Stimulated activated CD8-positive, alpha-beta memory T cell treated with anti-CD3 and anti-CD28 coated beads, Interleukin-4, amount 100 ng/mL, for 1 hour (primary cell): ENCODE data around the gene ATP5ME.
"Not testable (repeated sequence)": the region's sequence is repeated elsewhere in the genome, so short reads cannot be mapped to it uniquely, and the experiment has no call there.

Experiments used
- DNase-seq, 2 donors: peaks; one replicate each; pipeline ENCODE4 v3.0.0-alpha.2; 2020; ENCODE audit warnings: low read depth in 2 of 2, low spot score in 1 of 2

ATP5ME gene, protein sequence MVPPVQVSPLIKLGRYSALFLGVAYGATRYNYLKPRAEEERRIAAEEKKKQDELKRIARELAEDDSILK

DNA sequence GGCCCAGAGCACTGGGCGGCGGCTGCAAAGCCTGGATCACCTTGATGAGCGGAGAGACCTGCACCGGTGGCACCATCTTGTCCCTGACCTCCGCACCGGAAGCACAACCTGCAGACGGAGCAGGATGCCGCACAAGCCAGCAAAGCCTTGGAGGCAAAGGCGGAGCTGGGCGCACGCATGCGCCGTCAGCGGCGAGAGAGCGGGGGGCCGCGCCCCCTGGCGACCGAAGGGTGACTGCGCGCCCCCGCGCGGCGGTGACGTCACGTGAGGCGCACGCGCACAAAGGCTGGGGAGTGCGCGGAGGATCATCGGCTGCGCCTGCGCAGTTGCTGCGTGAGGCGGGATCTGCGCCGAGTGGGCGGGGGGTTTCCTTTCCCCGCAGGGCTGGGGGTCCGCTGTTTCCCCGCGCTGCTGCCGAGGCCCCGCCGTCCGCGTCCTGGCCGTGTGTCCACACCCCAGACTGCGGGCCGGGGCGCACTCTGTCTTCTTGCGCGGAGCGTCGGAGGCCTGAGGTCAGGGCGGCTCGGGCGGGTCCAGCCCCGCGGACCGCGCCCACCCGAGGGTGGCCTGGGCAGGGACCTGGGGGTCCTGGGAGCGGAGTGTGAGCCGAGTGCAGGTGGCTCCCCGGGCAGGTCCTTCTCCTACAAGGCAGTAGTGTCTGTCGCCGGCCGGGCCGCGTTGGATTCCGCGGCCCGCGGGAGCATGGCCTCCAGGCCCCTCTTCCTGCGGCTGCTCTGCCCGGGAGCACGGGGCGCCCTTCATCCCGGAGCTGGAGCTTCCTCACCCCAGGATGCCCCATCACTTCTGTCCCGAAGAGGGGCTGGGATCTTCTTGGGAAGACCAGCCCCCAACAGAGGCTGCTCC, at the start of gene ATP5ME, which contains the start of gene MYL5:
Gene ATP5ME (minus strand): TSS at position 105 of the 864 bp plus-strand sequence. CDS start 29 bp downstream, at position 76.
Gene MYL5 (plus strand): TSS at position 371 of the 864 bp plus-strand sequence. CDS start 3,485 bp downstream, outside the sequence.
- DNase-seq, result peak; percentile 91 to 97

DNA sequence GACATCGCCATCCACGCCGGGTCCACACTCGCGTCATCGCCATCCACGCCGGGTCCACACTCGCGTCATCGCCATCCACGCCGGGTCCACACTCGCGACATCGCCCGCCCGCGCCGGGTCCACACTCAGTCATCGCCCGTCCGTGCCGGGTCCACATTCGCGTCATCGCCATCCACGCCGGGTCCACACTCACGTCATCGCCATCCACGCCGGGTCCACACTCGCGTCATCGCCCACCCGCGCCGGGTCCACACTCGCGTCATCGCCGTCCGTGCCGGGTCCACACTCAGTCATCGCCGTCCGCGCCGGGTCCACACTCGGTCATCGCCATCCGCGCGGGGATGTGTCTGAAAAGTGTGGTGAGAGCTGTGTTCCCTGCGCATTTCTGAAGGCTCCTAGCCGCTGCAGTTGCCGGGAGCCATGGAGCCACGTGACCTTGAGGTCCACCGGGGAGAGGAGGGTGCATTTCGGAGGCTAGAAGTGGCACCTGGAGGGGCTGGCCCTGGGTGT, 48.8 kb upstream of the ATP5ME start:
- DNase-seq, result no peak

DNA sequence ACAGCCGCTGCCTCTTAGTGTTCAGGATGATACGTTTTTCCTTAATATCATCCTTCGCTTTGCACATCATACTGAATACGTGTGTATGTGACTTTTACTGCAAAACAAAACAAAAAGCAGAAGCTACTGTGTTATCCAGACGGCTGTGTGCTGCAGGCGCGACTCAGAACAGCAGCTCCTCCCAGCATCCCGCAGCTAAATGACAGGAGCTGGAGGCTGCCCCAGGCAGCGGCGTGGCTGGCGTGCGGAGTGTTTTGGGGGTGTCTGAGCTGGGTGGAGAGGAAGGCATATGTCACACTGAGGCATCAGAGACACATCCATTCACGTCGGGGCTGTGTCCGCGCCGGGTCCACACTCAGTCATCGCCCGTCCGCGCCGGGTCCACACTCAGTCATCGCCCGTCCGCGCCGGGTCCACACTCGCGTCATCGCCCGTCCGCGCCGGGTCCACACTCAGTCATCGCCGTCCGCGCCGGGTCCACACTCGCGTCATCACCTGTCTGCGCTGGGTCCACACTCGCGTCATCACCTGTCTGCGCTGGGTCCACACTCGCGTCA, 48.2 kb upstream of the ATP5ME start:
- DNase-seq, result no peak

DNA sequence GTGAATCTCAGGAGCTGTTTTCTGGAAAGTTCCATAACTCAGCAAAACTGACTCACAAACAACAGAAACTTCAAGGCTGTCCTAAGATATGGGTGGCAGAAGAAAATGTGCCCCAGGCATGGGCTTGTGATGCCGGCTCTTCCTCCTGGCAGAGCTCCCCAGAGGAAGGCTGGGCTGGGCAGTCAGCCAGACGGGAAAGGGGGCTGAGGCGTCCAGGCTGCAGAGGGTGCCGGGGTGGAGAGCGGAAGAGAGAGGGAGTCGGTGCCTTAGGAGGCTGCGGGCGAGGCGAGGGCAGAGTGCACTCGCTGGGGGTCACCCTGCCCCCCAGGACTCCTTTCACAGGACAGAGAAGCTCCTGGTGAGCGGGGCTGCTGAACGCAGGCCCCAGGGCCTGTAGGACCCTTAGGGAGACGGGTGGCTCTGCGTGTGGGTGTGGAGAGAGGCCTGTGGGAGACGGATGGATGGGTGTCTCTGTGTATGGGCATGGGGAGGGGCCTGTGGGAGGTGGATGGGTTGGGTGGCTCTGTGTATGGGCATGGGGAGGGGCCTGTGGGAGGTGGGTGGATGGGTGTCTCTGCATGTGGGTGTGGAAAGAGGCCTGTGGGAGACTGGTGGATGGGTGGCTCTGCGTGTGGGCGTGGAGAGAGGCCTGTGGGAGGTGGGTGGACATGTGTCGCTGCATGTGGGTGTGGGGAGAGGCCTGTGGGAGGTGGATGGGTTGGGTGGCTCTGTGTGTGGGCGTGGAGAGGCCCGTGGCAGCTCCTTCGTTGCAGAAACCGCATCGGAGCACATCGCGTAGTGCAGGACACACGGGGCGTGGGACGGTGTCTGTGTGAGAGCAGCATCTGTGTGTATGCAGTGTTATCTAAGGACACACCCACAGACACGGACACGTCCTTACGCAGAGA, 47.4 kb upstream of the ATP5ME start:
- DNase-seq, result no peak

DNA sequence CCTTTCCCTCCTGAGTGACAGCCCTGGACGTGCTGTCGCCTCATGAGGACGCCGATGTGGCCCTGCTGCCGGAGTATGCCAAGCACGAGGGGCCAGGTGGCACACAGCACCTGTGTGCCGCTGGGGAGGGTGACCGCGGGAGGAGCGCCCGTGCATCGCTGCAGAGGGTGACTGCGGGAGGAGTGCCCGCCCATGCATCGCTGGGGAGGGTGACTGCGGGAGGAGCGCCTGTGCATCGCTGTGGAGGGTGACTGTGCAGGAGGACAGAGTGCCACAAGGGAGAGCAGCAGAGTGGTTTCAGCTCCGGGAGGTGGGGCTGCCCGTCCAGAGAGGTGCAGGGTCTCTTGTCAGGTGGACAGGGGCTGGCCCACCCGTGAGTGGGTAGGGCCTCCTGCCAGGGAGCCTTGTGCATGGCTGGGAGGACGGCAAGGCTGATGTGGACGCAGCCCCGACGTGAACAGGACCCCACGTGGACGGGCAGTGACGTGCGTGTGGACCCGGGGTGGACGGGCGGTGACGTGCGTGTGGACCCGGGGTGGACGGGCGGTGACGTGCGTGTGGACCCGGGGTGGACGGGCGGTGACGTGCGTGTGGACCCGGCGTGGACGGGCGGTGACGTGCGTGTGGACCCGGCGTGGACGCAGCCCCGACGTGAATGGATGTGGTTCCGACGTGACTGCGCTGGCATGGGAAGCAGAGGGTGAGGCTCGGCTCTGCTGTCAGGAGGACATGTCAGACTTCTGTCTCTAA, 46.2 kb upstream of the ATP5ME start:
- DNase-seq, result no peak

DNA sequence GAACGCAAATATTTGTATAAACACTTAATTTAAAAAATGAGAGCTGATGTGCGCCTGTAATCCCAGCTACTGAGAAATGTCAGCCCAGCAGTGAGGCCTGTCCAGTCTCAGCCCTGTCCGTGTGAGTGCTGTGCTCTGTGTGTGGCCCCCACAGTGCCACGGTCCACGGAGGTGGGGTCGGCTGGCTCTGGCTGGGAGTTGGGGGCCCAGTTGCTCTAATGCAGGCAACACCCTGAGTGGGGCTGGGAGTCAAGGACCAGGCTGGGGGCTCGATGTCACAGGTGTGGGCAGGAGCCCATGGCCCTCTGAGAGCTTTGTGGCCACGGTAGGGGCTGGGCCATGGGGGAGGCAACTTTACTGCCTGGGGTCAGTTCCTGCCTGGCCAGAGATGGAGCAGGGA, 44.4 kb upstream of the ATP5ME start:
- no peak for DNase-seq

DNA sequence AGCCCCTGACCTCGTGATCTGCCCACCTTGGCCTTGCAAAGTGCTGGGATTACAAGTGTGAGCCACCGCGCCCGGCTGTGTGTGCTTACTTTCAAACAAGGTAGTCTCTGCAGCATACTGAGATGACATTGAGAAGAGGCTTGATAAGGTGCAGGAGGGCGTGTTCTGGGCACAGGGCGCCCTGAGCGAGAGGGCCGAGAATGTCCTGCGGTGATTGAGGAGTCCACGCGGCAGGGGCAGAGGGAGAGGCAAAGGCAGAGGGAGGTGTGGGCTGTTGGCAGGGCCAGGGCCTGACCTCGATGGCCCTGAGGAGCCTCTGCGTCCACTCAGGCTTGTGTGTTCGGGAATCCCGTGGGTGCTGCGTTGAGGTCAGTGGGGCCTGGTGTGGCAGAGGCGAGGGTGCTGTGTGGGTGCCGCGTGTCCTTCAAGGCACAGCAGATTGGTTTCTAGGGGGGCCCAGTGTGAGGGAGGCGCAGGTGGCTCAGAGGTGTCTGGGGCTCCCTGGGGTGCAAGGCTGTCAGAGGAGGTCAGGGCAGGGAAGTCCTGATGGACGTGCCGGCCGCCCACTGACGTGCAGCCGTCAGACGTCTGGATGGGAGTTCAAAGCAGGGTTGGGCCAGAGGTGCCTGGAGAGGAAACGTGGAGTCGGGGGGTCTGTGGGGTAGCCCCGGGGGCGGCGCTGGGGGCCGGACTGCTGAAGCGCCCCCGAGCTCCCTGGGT, 43.7 kb upstream of the ATP5ME start:
- DNase-seq, result no peak

DNA sequence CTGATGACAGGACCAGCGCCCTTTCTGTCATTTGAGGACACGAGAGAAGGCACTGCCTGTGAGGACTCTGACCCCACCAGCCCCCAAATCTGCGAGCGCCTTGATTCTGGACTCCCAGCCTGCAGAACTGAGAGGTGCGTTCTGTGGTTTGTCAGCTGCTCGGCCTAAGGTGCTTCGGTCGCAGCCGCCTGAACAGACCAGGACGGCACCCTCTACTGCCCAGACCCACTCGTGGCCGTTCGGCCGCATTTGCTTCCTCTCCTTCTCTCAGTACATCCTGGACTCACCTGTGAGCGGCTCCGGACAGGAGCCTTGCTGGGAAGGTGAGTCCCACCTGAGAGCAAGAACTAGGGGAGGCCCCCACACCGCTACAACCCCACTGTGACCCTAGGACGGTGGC, 40.0 kb upstream of the ATP5ME start:
- no peak for DNase-seq

DNA sequence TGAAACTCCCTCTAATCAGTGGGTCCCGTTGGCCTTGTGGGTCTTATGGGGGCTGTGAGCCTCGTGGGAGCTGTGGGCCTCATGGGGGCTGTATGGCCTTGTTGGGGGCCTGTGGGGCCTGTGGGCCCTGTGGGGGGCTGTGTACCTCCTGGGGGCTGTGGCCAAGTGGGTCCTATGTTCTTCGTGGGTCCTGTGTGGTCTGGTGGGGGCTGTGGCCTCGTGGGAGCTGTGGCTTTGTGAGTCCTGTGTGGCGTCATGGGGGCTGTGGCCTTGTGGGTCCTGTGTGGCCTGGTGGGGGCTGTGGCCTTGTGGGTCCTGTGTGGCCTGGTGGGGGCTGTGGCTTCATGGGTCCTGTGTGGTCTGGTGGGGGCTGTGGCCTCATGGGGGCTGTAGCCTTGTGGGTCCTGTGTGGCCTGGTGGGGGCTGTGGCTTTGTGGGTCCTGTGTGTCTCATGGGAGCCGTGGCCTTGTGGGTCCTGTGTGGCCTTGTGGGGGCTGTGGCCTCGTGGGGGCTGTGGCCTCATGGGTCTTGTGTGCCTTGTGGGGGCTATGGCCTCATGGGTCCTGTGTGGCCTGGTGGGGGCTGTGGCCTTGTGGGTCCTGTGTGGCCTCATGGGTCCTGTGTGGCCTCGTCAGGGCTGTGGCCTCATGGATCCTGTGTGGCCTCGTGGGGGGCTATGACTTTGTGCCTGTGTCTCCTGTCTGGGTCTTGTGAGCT, 39.0 kb upstream of the ATP5ME start:
- DNase-seq, result no peak

DNA sequence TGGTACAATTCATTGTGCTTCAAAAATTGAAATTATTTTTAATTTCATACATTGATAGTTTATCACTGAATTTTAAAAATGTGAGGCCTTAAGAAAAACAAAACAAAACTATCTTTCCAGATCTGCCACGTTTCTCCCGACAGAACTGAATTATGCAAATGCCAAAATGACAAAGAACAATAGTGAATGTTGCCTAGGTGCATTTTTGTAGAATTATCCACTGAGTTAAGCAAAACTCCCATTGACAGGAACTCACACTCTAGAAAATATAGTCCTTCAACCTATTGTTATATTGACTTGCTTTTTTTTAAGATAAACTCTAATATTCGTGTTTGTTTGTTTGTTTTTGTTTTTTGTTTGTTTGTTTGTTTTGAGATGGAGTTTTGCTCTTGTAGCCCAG, 38.0 kb upstream of the ATP5ME start:
- DNase-seq, result no peak

DNA sequence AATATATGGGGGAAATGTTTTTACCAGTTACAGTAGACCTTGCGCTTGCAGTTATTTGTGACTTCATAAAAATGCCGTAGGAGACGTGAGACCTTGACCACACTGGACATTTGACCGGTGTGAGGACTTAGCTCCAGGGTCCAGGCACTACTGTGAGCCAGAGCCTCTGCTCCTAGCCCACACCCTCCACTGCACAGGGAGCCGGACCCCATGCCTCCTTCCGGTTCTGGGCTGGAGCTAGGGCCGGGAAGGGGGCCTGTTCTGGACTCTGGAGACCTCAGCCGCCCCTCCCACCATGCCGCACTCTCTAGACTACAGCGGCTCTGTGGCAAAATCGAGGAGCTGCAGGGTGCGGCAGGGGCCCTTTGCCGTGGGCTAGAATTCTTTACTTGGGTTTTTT, 36.8 kb upstream of the ATP5ME start:
- no peak for DNase-seq

DNA sequence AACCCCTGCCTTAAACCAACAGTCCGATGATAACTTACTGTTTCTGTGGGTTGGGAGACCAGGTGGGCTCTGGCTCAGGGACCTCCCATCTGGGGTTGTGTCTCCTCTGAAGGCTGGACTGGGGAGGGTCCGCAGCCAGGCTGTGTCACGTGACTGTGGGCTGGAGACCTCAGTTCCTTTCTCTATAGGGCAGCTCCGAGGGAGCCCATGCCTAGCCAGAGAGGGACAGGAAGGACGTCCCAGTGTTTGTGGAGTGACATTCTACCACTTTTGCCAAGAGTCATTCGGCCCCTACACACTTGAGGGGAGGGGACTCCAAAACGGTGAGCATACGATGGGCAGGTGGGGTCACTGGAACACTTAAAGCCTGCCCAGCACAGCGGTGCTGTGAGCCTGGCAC, 36.0 kb upstream of the ATP5ME start:
- DNase-seq, result no peak

DNA sequence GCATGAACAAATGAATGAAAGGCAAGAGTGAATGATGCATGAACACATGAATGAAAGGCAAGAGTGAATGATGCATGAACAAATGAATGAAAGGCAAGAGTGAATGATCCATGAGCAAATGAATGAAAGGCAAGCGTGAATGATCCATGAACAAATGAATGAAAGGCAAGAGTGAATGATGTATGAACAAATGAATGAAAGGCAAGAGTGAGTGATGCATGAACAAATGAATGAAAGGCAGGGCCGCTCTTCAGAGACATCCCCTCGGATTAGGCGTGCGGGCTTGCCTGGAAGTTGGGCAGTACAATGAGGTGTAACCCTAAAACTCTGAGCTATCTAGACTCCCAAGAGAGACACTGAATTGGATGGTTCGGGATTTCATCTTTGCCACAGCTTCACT, 35.3 kb upstream of the ATP5ME start:
- no peak for DNase-seq

DNA sequence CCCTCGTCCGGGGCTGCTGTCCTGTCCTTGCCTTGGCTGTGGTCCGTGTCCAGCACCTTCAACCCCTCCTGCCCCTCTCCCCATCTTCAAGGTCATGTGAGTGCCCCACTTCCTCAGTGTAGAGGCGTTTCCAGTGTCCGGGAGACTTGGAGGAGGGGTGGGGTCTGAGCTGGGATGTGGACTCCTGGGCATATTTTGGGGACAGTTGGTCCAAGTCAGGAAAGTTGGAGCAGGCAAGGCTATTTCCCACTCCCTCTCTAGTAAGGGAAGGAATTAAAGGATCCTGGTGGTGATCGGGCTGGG, 34.5 kb upstream of the ATP5ME start:
- no peak for DNase-seq

DNA sequence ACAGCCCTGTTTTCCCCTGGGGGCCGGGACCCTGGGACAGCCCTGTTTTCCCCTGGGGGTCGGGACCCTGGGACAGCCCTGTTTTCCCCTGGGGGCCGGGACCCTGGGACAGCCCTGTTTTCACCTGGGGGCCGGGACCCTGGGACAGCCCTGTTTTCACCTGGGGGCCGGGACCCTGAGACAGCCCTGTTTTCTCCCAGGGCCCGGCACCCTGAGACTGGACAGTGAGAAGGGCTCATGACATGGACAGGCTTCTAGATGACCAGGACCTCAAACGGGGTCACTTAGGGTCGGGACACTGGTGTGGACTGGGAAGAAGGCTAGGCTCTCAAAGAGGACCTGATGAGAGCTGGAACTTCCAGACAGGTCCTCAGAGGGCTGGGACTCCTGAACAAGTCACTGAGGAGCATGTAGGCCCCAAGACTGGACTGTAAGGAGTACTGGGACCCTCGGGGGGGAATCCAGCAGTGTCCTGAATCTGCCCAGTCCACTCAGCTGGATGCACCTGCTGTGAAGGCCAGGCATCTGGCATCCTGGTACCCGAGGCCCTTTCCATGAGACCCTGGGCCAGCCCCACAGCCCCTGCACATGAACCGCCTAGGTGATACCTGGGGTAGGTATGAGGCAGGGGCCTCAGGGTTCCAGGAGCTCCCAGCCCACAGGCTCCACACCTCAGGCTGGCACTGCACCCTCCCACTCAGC, 34.0 kb upstream of the ATP5ME start:
- no peak for DNase-seq

DNA sequence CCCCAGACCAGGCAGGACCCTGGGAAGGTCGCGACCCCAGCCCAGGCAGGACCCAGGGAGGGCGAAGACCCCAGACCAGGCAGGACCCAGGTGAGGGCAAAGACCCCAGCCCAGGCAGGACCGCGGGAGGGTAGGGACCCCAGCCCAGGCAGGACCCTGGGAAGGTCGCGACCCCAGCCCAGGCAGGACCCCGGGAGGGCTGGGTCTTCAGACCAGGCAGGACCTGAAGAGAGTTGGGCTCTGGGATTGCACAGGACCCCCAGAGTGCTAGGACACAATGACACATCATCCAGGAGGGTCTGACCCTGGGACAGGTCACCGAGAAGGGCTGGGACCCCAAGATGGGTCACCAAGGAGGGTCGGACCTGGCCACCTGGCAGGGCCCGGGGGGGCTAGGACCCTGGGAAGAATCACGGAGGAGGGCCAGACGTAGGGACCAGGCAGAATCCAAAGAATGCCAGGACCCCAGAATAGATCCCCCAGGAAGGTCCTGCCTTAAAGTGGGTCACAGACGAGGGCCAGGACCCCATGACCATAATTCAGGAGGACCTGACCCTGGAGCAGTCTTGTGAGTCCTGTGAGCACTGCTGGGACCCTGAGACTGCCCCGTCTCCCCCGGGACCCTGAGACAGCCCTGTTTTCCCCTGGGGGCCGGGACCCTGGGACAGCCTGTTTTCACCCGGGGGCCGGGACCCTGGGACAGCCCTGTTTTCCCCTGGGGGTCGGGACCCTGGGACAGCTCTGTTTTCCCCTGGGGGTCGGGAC, 32.9 kb upstream of the ATP5ME start:
- no peak for DNase-seq

DNA sequence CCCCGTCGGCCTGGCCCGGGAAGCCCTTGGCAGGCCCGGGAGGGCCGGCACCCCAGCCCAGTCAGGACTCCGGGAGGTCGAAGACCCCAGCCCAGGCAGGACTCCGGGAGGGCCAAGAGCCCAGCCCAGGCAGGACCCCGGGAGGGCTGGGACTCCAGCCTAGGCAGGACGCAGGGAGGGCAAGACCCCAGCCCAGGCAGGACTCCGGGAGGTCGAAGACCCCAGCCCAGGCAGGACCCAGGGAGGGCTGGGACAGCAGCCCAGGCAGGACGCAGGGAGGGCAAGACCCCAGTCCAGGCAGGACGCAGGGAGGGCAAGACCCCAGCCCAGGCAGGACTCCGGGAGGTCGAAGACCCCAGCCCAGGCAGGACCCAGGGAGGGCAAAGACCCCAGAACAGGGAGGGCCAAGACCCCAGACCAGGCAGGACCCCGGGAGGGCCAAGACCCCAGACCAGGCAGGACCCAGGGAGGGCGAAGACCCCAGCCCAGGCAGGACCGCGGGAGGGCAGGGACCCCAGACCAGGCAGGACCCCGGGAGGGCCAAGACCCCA, 32.1 kb upstream of the ATP5ME start:
- DNase-seq, result not testable (repeated sequence)
